BLaER1 treated with 17β-estradiol and CSF1 and Interleukin-3, amounts not matched to agents 10 nM and 100 nM (cell line): ENCODE results near the gene TET2.

Source experiments
- H3K27ac ChIP-seq, 11 experiments: shearing (Covaris generic); formaldehyde crosslinking; 2 replicates each; pipeline ENCODE4 v1.8.1; 2022
- H3K27me3 ChIP-seq, 11 experiments: shearing (Covaris generic); formaldehyde crosslinking; 2 replicates each; pipeline ENCODE4 v1.8.1; 2022
- H3K36me3 ChIP-seq, 11 experiments: shearing (Covaris generic); formaldehyde crosslinking; 2 replicates each; pipeline ENCODE4 v1.8.1; 2022
- H3K4me1 ChIP-seq, 10 experiments: shearing (Covaris generic); formaldehyde crosslinking; 2 replicates each; pipeline ENCODE4 v1.8.1; 2022
- H3K4me2 ChIP-seq, 11 experiments: shearing (Covaris generic); formaldehyde crosslinking; 2 replicates each; pipeline ENCODE4 v1.8.1; 2022
- H3K4me3 ChIP-seq, 10 experiments: shearing (Covaris generic); formaldehyde crosslinking; 2 replicates each; pipeline ENCODE4 v1.8.1; 2022
- H3K9ac ChIP-seq, 11 experiments: shearing (Covaris generic); formaldehyde crosslinking; 2 replicates each; pipeline ENCODE4 v1.8.1; 2022
- H3K9me3 ChIP-seq, 11 experiments: shearing (Covaris generic); formaldehyde crosslinking; replicated peaks in 1 of 11; 2 replicates each; pipeline ENCODE4 v1.8.1; 2022
- H4K20me1 ChIP-seq, 11 experiments: shearing (Covaris generic); formaldehyde crosslinking; 2 replicates each; pipeline ENCODE4 v1.8.1; 2022
- Cebpa-rat ChIP-seq, 11 experiments: shearing (Covaris generic); IDR thresholded peaks; 2 replicates each; pipeline ENCODE4 v1.8.1; 2022

The TET2 gene

DNA sequence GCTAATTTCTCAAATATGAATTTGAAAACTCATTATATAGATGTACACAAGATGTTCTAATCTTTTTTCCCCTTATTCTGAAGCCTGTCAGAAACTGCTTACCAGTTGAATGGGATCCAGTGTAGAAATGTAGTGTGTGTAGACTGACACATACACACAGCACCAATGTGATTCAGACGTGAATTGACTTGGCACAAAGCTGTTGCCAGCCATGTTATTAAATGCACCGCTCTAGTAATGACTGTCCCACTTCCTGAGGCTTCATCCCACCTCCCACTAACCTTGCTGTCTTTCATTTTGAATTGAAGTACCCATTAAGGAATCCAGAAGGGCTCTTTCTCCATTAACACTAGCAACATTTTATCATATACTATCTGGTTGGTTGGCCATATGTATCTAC is 180.5 kb downstream of the TET2 start:
- no peak overlapping the region for H3K27ac ChIP-seq
- H3K36me3 ChIP-seq = no peaks in the 10 kb centered on the region
- no peaks in the 10 kb centered on the region for H3K27me3 ChIP-seq
- no peaks in the 10 kb centered on the region for H4K20me1 ChIP-seq
- no peaks in the 10 kb centered on the region; a peak in 1 of 22 replicates for H3K9me3 ChIP-seq
- TF ChIP-seq Cebpa-rat (IDR thresholded peaks at IDR 0.05) = no peak
- H3K4me3 ChIP-seq = no peak overlapping the region
- 0 out of 22 replicates have a peak overlapping the region, but pooled peaks of 1 of the 11 experiments have one; percentile 11 for H3K4me2 ChIP-seq
- no peak overlapping the region for H3K9ac ChIP-seq
- peaks cover 0 to 9% (median 0%) of the 10 kb centered on the region in 10 experiments; a peak in 5 of 20 replicates for H3K4me1 ChIP-seq

DNA sequence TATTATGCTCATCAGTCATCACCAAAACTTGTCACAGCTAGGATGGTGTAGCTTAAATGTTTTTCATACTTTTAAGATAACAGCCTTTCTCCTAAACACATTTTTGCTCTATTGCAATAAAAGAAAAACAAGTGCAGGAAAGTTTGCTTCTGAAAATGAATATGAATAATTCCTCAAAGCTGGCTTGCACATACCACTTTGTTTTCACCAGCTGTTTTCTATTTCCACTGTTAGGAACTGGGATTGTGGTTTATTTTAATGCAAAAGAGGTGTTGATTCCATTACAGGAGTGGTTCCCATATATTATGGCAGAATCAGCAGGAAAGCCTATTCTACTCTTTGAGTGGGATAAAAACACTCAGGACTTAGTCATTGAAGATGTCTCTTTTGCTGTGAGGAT is 181.3 kb downstream of the TET2 start:
- no peaks in the 10 kb centered on the region for H4K20me1 ChIP-seq
- H3K9me3 ChIP-seq = no peaks in the 10 kb centered on the region; a peak in 1 of 22 replicates
- H3K27ac ChIP-seq = no peak overlapping the region
- H3K27me3 ChIP-seq = no peaks in the 10 kb centered on the region
- peaks cover 0 to 9% (median 0%) of the 10 kb centered on the region in 10 experiments; a peak in 5 of 20 replicates for H3K4me1 ChIP-seq
- TF ChIP-seq Cebpa-rat (IDR thresholded peaks at IDR 0.05) = no peak
- H3K36me3 ChIP-seq = no peaks in the 10 kb centered on the region
- no peak overlapping the region for H3K4me3 ChIP-seq
- no peak overlapping the region for H3K4me2 ChIP-seq
- H3K9ac ChIP-seq = no peak overlapping the region

DNA sequence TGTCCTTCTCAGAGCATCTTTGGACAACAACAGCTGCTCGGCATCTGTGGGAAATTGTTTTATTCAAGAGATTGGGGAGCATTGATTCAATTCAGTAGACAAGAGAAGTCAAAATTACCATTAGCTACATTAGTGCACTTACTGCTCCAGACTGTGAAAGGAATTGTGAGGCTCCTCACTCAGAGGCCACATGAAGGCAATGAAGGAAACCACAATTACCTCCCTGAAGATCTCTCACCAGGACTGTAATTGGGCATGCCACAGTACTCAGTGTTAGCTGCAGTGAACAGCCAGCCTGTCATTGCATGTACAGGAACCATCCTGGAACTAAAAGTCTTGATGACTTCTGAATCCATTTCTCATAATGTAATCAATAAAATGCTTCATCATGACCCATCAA is 182.4 kb downstream of the TET2 start:
- Histone ChIP-seq H3K4me3 (no peak overlapping the region), H3K36me3 (no peaks in the 10 kb centered on the region; a peak in 1 of 22 replicates), H3K9me3 (no peaks in the 10 kb centered on the region), H3K4me2 (no peak overlapping the region), H3K4me1 (peaks cover 0 to 9% (median 0%) of the 10 kb centered on the region in 10 experiments; a peak in 5 of 20 replicates), H4K20me1 (no peaks in the 10 kb centered on the region), H3K27me3 (no peaks in the 10 kb centered on the region), H3K27ac (no peak overlapping the region), H3K9ac (no peak overlapping the region)
- no peak for TF ChIP-seq Cebpa-rat (IDR thresholded peaks at IDR 0.05)
